GM19463 (cell line): ENCODE results near the gene CHST5.

Experiments
- ATAC-seq: cut with Tn5 transposase; IDR thresholded peaks from one replicate; pipeline ENCODE4 v1.9.1; 2021; ENCODE audit warnings: mild to moderate bottlenecking, moderate library complexity; ENCODE audit not compliant: unreplicated experiment

The CHST5 gene

DNA sequence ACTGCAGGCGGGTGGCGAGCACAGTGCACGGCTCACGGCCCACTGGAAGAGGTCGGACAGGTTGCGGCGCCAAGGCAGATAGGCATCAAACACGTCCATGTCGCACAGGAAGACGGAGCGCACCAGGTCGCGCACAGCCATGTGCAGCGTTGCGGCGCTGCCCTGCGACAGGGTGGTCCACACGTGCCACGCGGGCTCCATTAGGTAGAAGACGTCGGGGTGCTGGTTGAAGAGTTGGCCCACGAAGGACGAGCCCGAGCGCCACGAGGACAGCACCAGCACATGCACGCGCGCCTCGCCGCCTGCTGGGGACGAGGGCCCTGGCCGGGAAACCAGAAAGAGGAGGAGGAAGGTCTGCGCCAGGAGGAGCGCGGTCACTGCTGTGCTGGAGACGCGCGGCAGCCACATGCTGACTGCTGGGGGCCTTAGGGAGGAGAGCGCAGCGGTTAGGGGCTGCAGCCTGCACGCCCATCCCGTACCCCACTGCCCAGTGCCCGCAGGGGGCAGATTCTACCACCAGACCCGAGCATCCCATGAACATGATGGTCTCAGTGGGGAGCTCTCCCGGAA, 56.4 kb downstream of the CHST5 start:
- no peak for ATAC-seq
